Natural killer cell (primary cell): ENCODE data around the gene CTNNAL1. TPM values are rescaled to one million over a fixed set of nuclear protein-coding genes. Genes with fewer than 3 reads are reported as not detected.

Experiments used
- ATAC-seq, 3 donors: fragments of 150-1000 bp in 2 of 3; fragments of 200-7000 bp in 1 of 3; cut with Tn5 transposase; 1 replicate in 1 of 3; 2 replicates in 2 of 3; pipeline ENCODE4 v1.10.0; 2021; ENCODE audit warnings: mild to moderate bottlenecking in 2 of 3, moderate library complexity in 2 of 3
- DNase-seq, 2 donors: peaks; one replicate each; pipeline versions ENCODE4 v3.0.0 to v3.0.0-alpha.2; 2013 to 2021; ENCODE audit warnings: mixed read lengths in 1 of 2
- H3K27ac ChIP-seq: one replicate; pipeline ENCODE4 v1.5.1; 2013; ENCODE audit warnings: mild to moderate bottlenecking, low read length
- H3K27me3 ChIP-seq: one replicate; pipeline ENCODE4 v1.6.1; 2013; ENCODE audit warnings: low read length; ENCODE audit not compliant: control insufficient read depth, insufficient read depth
- H3K36me3 ChIP-seq: one replicate; pipeline ENCODE4 v1.6.1; 2013; ENCODE audit warnings: low read length; ENCODE audit not compliant: control insufficient read depth, insufficient read depth
- H3K4me1 ChIP-seq: one replicate; pipeline ENCODE4 v1.6.1; 2013; ENCODE audit warnings: low read length; ENCODE audit not compliant: control insufficient read depth, insufficient read depth
- H3K4me3 ChIP-seq: one replicate; pipeline ENCODE4 v1.5.1; 2013; ENCODE audit warnings: low read length
- H3K9me3 ChIP-seq: one replicate; pipeline ENCODE4 v1.6.1; 2013; ENCODE audit warnings: low read length; ENCODE audit not compliant: control insufficient read depth, insufficient read depth
- H3K27ac Mint-ChIP-seq, 2 donors: one replicate each; pipeline ENCODE4 v1.8.0; 2022; ENCODE audit warnings: mild to moderate bottlenecking in 2 of 2, mixed read lengths in 2 of 2, moderate library complexity in 1 of 2
- H3K27me3 Mint-ChIP-seq, 2 donors: one replicate each; pipeline ENCODE4 v1.8.0; 2022; ENCODE audit warnings: low read depth in 2 of 2, mixed read lengths in 2 of 2
- H3K36me3 Mint-ChIP-seq: one replicate; pipeline ENCODE4 v1.8.0; 2022; ENCODE audit warnings: mixed read lengths
- H3K4me1 Mint-ChIP-seq, 2 donors: one replicate each; pipeline ENCODE4 v1.8.0; 2022; ENCODE audit warnings: mixed read lengths in 2 of 2
- H3K4me3 Mint-ChIP-seq: one replicate; pipeline ENCODE4 v1.8.0; 2022; ENCODE audit warnings: mild to moderate bottlenecking, moderate library complexity, mixed read lengths
- H3K9me3 Mint-ChIP-seq, 2 donors: one replicate each; pipeline ENCODE4 v1.8.0; 2022; ENCODE audit warnings: mixed read lengths in 2 of 2
- WGBS: methylation state at CpG from one replicate; pipeline ENCODE4 v1.1.7; 2013; ENCODE audit warnings: missing lambda C conversion rate; ENCODE audit not compliant: insufficient coverage; 5-methylcytosine and 5-hydroxymethylcytosine counted together
- intact Hi-C: fragments of 100-400 bp; cut with micrococcal nuclease; formaldehyde crosslinking; loops from one replicate; pipeline ENCODE4 v1.14.2; 2022
- total RNA-seq, 4 donors: library from RNA; stranded (reverse); fragments of 120-200 nt in 1 of 4; gene quantifications; one replicate each; pipeline versions ENCODE4 v1.2.3 to v1.2.4, GENCODE V29; 2013 to 2022
- TF ChIP-seq, protein P1 (sequence below): fragments of 200-600 bp; IDR thresholded peaks from one replicate; pipeline ENCODE4 v1.8.0; 2022; ENCODE audit warnings: antibody characterized with exemption

The CTNNAL1 gene
- total RNA-seq, 3 donors from 2014 or later (not counting 1 experiment from before 2014, with no cell fraction given) = 2.6 to 7.6 (median 2.7) TPM

DNA sequence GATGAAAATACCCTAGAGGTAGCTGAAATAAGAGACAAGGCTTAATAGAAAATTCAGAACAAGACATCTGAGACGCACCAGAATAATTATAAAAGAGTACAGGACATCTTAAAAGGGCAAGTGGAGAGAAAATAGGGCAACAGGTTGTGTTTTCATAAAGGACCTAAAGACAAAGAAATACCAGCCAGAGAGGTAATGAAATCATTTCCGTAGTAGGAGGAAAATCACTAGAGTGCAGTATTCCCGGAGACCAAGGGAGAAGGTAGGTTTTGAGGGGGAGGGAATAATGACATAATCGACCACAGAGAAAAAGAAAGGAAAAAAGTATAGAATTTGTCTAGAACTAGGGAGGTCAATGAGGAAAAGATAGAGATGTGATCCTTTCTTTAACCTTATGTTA, 26.2 kb upstream of the CTNNAL1 start:
- Mint-ChIP-seq H3K9me3 (no peaks in the 10 kb centered on the region), H3K4me1 (peaks cover 0 to 8% of the 10 kb centered on the region in 2 donors), H3K27ac (no peak overlapping the region), H3K4me3 (no peak overlapping the region), H3K27me3 (no peaks in the 10 kb centered on the region), H3K36me3 (peaks cover 8% of the 10 kb centered on the region)
- WGBS = 98% methylated on average over 4 of the region's 4 CpGs
- intact Hi-C loops = no loop called here
- TF ChIP-seq, protein P1, sequence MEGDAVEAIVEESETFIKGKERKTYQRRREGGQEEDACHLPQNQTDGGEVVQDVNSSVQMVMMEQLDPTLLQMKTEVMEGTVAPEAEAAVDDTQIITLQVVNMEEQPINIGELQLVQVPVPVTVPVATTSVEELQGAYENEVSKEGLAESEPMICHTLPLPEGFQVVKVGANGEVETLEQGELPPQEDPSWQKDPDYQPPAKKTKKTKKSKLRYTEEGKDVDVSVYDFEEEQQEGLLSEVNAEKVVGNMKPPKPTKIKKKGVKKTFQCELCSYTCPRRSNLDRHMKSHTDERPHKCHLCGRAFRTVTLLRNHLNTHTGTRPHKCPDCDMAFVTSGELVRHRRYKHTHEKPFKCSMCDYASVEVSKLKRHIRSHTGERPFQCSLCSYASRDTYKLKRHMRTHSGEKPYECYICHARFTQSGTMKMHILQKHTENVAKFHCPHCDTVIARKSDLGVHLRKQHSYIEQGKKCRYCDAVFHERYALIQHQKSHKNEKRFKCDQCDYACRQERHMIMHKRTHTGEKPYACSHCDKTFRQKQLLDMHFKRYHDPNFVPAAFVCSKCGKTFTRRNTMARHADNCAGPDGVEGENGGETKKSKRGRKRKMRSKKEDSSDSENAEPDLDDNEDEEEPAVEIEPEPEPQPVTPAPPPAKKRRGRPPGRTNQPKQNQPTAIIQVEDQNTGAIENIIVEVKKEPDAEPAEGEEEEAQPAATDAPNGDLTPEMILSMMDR = no peak
- H3K36me3 ChIP-seq = peaks cover 21% of the 10 kb centered on the region
- DNase-seq (no peak), ATAC-seq (no peak)
- H3K9me3 ChIP-seq = no peaks in the 10 kb centered on the region
- H3K27ac ChIP-seq = no peak overlapping the region
- no peaks in the 10 kb centered on the region for H3K27me3 ChIP-seq
- H3K4me3 ChIP-seq = no peak overlapping the region
- H3K4me1 ChIP-seq = no peaks in the 10 kb centered on the region

DNA sequence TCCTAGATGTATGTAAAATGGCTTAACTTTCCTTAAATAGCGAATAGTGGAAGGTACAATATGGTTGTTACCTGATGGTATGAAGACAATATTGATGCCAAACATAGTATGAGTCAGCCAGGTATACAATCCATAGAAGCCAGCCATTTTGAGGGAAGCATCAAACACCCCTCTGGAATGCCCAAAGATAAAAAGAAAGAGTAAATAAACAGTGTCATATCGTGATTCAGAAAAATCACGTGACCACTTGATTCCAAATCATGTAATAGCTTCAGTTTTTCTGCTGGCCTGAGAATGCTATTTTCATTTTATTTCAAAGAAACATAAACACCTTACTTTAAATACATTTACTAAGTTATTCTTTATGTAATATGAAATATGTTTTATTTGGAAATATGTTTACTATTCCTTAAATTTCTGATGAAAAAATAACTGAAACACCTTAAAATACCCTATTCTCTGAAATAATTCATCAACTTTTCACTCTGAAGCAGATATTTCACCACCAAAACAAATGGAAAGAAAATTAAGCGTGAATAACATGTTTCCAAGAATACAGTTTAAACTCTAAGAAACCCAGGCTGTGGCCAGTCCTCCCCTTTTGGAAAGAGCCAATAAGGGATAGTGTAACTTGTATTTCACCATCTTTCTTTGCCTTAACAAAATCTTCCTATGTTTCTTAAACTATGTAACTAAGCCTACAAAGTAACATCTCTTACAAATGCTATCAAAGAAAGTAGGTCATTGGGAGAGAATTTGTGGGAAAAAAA, 24.8 kb upstream of the CTNNAL1 start:
- Histone ChIP-seq H3K36me3 (peaks cover 24% of the 10 kb centered on the region), H3K27ac (no peak overlapping the region), H3K27me3 (no peaks in the 10 kb centered on the region), H3K4me3 (no peak overlapping the region), H3K4me1 (no peaks in the 10 kb centered on the region), H3K9me3 (no peaks in the 10 kb centered on the region)
- DNase-seq (no peak), ATAC-seq (no peak)
- TF ChIP-seq, protein P1 = no peak
- intact Hi-C loops = no loop called here
- no peak overlapping the region for H3K4me3 Mint-ChIP-seq
- H3K27ac Mint-ChIP-seq = no peak overlapping the region
- peaks cover 2% of the 10 kb centered on the region for H3K36me3 Mint-ChIP-seq
- peaks cover 0 to 8% of the 10 kb centered on the region in 2 donors for H3K4me1 Mint-ChIP-seq
- no peaks in the 10 kb centered on the region for H3K9me3 Mint-ChIP-seq
- WGBS = 100% methylated on average over 3 of the region's 4 CpGs
- H3K27me3 Mint-ChIP-seq = no peaks in the 10 kb centered on the region

DNA sequence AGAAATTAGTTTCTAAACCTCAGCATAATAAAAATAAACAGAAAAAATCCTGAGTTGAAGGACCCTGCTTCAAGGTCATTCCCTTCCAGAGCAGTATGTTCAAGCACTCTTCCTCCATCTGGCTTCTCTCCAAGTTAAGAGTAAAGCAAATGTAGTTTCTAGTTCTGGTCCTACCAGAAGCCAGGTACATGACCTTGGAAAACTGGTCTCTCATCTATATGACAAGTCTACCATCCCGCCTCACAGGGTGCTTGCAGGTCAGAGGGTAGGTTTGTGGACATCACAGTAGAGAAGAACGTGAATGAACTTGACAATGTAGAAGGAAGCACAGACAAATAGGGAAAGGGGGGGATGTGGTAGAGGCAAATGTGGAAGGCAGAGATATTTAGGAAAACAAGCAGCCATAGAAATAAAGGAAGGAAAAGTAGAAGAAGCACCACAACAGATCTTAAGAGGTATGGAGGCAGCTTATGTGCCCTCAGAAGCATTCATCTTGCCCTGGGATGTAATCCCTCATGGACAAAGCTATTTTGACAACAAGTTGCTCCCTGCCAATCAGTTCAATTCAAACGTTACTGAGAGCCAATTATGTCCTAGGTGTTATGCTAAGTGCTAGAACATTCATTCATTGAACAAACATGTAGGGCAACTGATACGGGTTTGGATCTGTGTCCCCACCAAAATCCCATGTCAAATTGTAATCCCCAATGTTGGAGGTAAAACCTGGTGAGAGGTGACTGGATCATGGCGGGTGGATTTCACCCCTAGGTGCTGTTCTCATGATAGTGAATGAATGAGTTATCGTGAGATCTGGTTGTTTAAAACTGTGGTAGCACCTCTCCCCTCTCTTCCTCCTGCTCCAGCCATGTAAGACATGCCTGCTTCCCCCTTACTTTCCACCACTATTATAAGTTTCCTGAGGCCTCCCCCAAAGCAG, 23.7 kb upstream of the CTNNAL1 start:
- H3K36me3 Mint-ChIP-seq = no peaks in the 10 kb centered on the region
- TF ChIP-seq, protein P1 = no peak
- H3K27me3 ChIP-seq = no peaks in the 10 kb centered on the region
- no peak for DNase-seq
- no peak overlapping the region for H3K4me3 Mint-ChIP-seq
- no peaks in the 10 kb centered on the region for H3K9me3 ChIP-seq
- H3K9me3 Mint-ChIP-seq = no peaks in the 10 kb centered on the region
- peaks cover 31% of the 10 kb centered on the region for H3K36me3 ChIP-seq
- no peak overlapping the region for H3K27ac ChIP-seq
- H3K27ac Mint-ChIP-seq = no peak overlapping the region
- 96% methylated on average over 4 of the region's 6 CpGs for WGBS
- no peaks in the 10 kb centered on the region for H3K27me3 Mint-ChIP-seq
- intact Hi-C loops = no loop called here
- no peak overlapping the region for H3K4me3 ChIP-seq
- H3K4me1 ChIP-seq = no peaks in the 10 kb centered on the region
- peaks cover 0 to 8% of the 10 kb centered on the region in 2 donors for H3K4me1 Mint-ChIP-seq
- no peak for ATAC-seq
